ENCODE measurements around the gene RAB10.
"Not testable (repeated sequence)": the region's sequence is repeated elsewhere in the genome, so short reads cannot be mapped to it uniquely, and the experiment has no call there.

The RAB10 gene

GRCh38 chr2:26136451-26136850 lies 102.6 kb downstream of the RAB10 start:
- H3K4me3 ChIP-seq (ENCODE audit: low read depth, low read length), result no peak overlapping the region
- DNase-seq (ENCODE audit: low read depth), result no peak

- H3K4me3 ChIP-seq (ENCODE audit: low read depth, low read length), result no peak overlapping the region
- DNase-seq (ENCODE audit: low read depth), result no peak
Measured at GRCh38 chr2:26139269-26140183, 105.6 kb downstream of the RAB10 start.

- DNase-seq (ENCODE audit: low read depth), result no peak
Measured at GRCh38 chr2:26141145-26141769, 107.4 kb downstream of the RAB10 start.

GRCh38 chr2:26144031-26144430 lies 110.1 kb downstream of the RAB10 start:
- no peak for DNase-seq (ENCODE audit: low read depth)
- no peak overlapping the region for H3K4me3 ChIP-seq (ENCODE audit: low read depth, low read length)

More at GRCh38 chr2:26141145-26141769, 107.4 kb downstream of the RAB10 start:
- H3K4me3 ChIP-seq (ENCODE audit: low read depth, low read length), result no peak overlapping the region

- no peak overlapping the region for H3K4me3 ChIP-seq (ENCODE audit: low read depth, low read length)
- peak; percentile 10 for DNase-seq (ENCODE audit: low read depth)
Measured at GRCh38 chr2:26144953-26145680, 111.2 kb downstream of the RAB10 start.

- H3K4me3 ChIP-seq (ENCODE audit: low read depth, low read length), result no peak overlapping the region
- no peak for DNase-seq (ENCODE audit: low read depth)
Measured at GRCh38 chr2:26148501-26148900, 114.6 kb downstream of the RAB10 start.

- no peak overlapping the region for H3K4me3 ChIP-seq (ENCODE audit: low read depth, low read length)
- DNase-seq (ENCODE audit: low read depth), result no peak
Measured at GRCh38 chr2:26150243-26150642, 116.4 kb downstream of the RAB10 start.

GRCh38 chr2:26157580-26157979 lies 123.7 kb downstream of the RAB10 start:
- no peak overlapping the region for H3K4me3 ChIP-seq (ENCODE audit: low read depth, low read length)
- DNase-seq (ENCODE audit: low read depth), result no peak

GRCh38 chr2:26161926-26162325 lies 128.0 kb downstream of the RAB10 start:
- no peak for DNase-seq (ENCODE audit: low read depth)
- no peak overlapping the region for H3K4me3 ChIP-seq (ENCODE audit: low read depth, low read length)

- H3K4me3 ChIP-seq (ENCODE audit: low read depth, low read length), result no peak overlapping the region
- no peak for DNase-seq (ENCODE audit: low read depth)
Measured at GRCh38 chr2:26162963-26163362, 129.1 kb downstream of the RAB10 start.

- H3K4me3 ChIP-seq (ENCODE audit: low read depth, low read length), result no peak overlapping the region
- no peak for DNase-seq (ENCODE audit: low read depth)
Measured at GRCh38 chr2:26164231-26164630, 130.3 kb downstream of the RAB10 start.

- no peak overlapping the region for H3K4me3 ChIP-seq (ENCODE audit: low read depth, low read length)
Measured at GRCh38 chr2:26164641-26165211, 130.8 kb downstream of the RAB10 start.

GRCh38 chr2:26165403-26165802 lies 131.5 kb downstream of the RAB10 start:
- H3K4me3 ChIP-seq (ENCODE audit: low read depth, low read length), result no peak overlapping the region
- DNase-seq (ENCODE audit: low read depth), result no peak

More at GRCh38 chr2:26164641-26165211, 130.8 kb downstream of the RAB10 start:
- no peak for DNase-seq (ENCODE audit: low read depth)

GRCh38 chr2:26166541-26166940 lies 132.7 kb downstream of the RAB10 start:
- H3K4me3 ChIP-seq (ENCODE audit: low read depth, low read length); DNase-seq (ENCODE audit: low read depth): not testable (repeated sequence)

GRCh38 chr2:26168785-26169184 lies 134.9 kb downstream of the RAB10 start:
- no peak overlapping the region for H3K4me3 ChIP-seq (ENCODE audit: low read depth, low read length)
- no peak for DNase-seq (ENCODE audit: low read depth)

GRCh38 chr2:26169226-26169625 lies 135.3 kb downstream of the RAB10 start:
- H3K4me3 ChIP-seq (ENCODE audit: low read depth, low read length), result no peak overlapping the region
- DNase-seq (ENCODE audit: low read depth), result no peak

- no peak overlapping the region for H3K4me3 ChIP-seq (ENCODE audit: low read depth, low read length)
- no peak for DNase-seq (ENCODE audit: low read depth)
Measured at GRCh38 chr2:26169681-26170414, 136.0 kb downstream of the RAB10 start.

- no peak overlapping the region for H3K4me3 ChIP-seq (ENCODE audit: low read depth, low read length)
Measured at GRCh38 chr2:26170795-26171194, 136.9 kb downstream of the RAB10 start.

GRCh38 chr2:26172189-26172870 lies 138.4 kb downstream of the RAB10 start:
- peak overlapping the region; percentile 32 for H3K4me3 ChIP-seq (ENCODE audit: low read depth, low read length)
- no peak for DNase-seq (ENCODE audit: low read depth)

More at GRCh38 chr2:26170795-26171194, 136.9 kb downstream of the RAB10 start:
- no peak for DNase-seq (ENCODE audit: low read depth)

Measured in skeletal muscle cell (primary cell).